ENCODE data around the gene CD19. TPM values are rescaled to one million over a fixed set of nuclear protein-coding genes. Genes with fewer than 3 reads are reported as not detected.

Gene CD19
- total RNA-seq, 1 donor from 2014 or later = not detected

DNA sequence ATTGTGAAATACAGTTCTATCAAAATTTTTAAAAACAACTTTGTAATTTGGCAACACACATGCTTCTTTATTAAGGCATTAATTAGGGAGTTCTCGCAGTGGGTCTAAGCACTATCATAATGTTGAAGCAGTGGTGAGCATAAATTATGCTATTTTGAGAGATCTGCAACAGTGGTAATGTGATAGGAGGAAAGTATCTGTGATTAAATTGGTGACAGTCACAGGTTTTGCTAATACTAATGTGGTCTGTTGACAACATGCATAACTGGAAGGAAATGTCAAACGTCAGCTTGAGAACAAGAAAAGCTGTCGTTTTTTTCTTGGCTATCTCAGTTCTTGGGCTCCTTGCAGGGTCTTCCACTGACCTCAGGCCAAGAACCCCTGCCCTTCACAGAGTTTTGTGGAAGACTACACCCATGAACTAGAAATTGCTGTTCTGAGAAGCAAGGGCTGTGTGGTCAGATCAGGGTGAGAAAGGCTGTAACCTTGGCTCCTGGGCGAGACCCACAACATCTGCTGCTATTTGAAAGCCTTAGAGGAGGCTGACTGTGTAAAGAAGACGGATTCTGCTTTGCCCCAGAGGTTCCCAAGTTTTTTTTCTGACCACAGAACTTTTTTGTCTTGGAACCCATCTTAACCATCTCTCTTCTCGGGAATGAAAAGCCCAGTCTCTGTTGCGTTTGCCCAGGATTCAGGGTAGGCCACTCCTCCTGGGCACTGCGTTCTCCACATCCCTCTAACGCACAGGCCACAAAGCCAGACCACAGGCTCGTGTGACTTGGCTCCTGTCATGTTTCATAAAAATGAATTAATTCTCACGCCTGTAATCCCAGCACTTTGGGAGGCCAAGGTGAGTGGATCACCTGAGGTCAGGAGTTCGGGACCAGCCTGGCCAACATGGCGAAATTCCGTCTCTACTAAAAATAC, 39.5 kb upstream of the CD19 start:
- TF ChIP-seq, protein P1, sequence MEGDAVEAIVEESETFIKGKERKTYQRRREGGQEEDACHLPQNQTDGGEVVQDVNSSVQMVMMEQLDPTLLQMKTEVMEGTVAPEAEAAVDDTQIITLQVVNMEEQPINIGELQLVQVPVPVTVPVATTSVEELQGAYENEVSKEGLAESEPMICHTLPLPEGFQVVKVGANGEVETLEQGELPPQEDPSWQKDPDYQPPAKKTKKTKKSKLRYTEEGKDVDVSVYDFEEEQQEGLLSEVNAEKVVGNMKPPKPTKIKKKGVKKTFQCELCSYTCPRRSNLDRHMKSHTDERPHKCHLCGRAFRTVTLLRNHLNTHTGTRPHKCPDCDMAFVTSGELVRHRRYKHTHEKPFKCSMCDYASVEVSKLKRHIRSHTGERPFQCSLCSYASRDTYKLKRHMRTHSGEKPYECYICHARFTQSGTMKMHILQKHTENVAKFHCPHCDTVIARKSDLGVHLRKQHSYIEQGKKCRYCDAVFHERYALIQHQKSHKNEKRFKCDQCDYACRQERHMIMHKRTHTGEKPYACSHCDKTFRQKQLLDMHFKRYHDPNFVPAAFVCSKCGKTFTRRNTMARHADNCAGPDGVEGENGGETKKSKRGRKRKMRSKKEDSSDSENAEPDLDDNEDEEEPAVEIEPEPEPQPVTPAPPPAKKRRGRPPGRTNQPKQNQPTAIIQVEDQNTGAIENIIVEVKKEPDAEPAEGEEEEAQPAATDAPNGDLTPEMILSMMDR (IDR thresholded peaks at IDR 0.05; ENCODE audit: unreplicated experiment) = no peak
- H3K36me3 Mint-ChIP-seq (ENCODE audit: low read depth, unreplicated experiment) = no peaks in the 10 kb centered on the region
- peaks cover 3% of the 10 kb centered on the region for H3K27me3 Mint-ChIP-seq (ENCODE audit: unreplicated experiment)
- no peak for DNase-seq (ENCODE audit: low spot score)
- no peaks in the 10 kb centered on the region for H3K4me1 Mint-ChIP-seq (ENCODE audit: unreplicated experiment)
- no peaks in the 10 kb centered on the region for H3K9me3 Mint-ChIP-seq (ENCODE audit: unreplicated experiment)
- H3K27ac Mint-ChIP-seq (ENCODE audit: unreplicated experiment) = no peak overlapping the region
- no peak overlapping the region for H3K4me3 Mint-ChIP-seq (ENCODE audit: unreplicated experiment)

DNA sequence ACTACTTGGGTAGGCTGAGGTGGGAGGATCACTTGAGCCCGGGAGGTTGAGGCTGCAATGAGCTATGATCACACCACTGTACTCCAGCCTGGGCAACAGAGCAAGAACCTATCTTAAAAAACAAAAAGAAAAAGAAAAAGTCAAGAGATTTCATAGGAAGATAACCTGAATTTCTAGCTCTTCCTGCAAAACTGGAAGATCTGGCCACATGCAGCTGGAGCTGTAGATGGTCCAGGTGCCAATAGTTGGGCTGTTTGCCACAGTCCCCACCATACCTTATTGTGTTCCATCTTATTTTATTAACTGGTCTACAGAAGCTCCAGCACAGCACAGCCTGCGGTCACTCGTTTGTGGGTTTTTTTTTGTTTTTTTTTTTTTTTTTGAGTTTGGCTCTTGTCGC, 38.5 kb upstream of the CD19 start:
- no peak for DNase-seq (ENCODE audit: low spot score)
- Mint-ChIP-seq H3K27me3 (ENCODE audit: unreplicated experiment) (peaks cover 2% of the 10 kb centered on the region), H3K27ac (ENCODE audit: unreplicated experiment) (no peak overlapping the region), H3K9me3 (ENCODE audit: unreplicated experiment) (no peaks in the 10 kb centered on the region), H3K4me1 (ENCODE audit: unreplicated experiment) (no peaks in the 10 kb centered on the region), H3K4me3 (ENCODE audit: unreplicated experiment) (no peak overlapping the region), H3K36me3 (ENCODE audit: low read depth, unreplicated experiment) (no peaks in the 10 kb centered on the region)
- TF ChIP-seq, protein P1 (IDR thresholded peaks at IDR 0.05; ENCODE audit: unreplicated experiment) = no peak

DNA sequence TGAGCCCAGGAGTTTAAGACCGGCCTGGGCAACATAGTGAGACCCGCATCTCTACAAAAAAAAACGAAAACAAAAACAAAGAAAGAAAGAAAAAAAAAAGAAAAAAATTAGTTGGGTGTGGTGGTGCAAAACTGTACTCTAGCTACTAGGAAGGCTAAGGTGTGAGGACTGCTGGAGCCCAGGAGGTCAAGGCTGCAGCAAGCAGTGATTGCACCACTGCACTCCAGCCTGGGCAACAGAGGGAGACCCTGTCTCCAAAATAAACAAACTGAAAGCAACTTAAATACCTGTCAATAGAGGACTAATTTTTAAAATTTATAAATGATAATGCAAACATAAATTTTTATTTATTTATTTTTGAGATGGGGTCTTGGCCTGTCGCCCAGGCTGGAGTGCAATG, 36.2 kb upstream of the CD19 start:
- Mint-ChIP-seq H3K27ac (ENCODE audit: unreplicated experiment) (no peak overlapping the region), H3K36me3 (ENCODE audit: low read depth, unreplicated experiment) (no peaks in the 10 kb centered on the region), H3K9me3 (ENCODE audit: unreplicated experiment) (no peaks in the 10 kb centered on the region), H3K27me3 (ENCODE audit: unreplicated experiment) (peaks cover 1% of the 10 kb centered on the region), H3K4me3 (ENCODE audit: unreplicated experiment) (no peak overlapping the region), H3K4me1 (ENCODE audit: unreplicated experiment) (no peaks in the 10 kb centered on the region)
- DNase-seq (ENCODE audit: low spot score) = no peak
- TF ChIP-seq, protein P1 (IDR thresholded peaks at IDR 0.05; ENCODE audit: unreplicated experiment) = no peak

DNA sequence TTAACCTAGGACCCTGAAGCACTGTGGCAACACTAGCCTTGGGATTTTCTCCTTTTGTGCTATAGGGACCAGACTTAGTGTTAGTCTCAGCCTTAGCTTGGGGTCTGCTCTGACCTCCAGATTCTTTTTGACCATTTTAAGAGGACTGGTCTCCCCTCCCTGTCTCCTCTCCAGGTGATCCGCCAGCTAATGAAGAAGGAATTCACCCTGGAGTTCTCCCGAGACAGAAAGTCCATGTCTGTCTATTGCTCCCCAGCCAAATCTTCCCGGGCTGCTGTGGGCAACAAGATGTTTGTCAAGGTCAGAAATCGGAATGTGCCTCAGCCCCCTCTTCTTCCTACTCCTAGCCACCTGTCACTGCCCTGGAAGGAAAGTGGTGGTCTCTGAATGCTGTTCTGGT, 33.9 kb upstream of the CD19 start:
- DNase-seq (ENCODE audit: low spot score) = no peak
- Mint-ChIP-seq H3K36me3 (ENCODE audit: low read depth, unreplicated experiment) (no peaks in the 10 kb centered on the region), H3K4me3 (ENCODE audit: unreplicated experiment) (no peak overlapping the region), H3K4me1 (ENCODE audit: unreplicated experiment) (no peaks in the 10 kb centered on the region), H3K9me3 (ENCODE audit: unreplicated experiment) (no peaks in the 10 kb centered on the region), H3K27me3 (ENCODE audit: unreplicated experiment) (peaks cover 1% of the 10 kb centered on the region), H3K27ac (ENCODE audit: unreplicated experiment) (no peak overlapping the region)
- TF ChIP-seq, protein P1 (IDR thresholded peaks at IDR 0.05; ENCODE audit: unreplicated experiment) = no peak

DNA sequence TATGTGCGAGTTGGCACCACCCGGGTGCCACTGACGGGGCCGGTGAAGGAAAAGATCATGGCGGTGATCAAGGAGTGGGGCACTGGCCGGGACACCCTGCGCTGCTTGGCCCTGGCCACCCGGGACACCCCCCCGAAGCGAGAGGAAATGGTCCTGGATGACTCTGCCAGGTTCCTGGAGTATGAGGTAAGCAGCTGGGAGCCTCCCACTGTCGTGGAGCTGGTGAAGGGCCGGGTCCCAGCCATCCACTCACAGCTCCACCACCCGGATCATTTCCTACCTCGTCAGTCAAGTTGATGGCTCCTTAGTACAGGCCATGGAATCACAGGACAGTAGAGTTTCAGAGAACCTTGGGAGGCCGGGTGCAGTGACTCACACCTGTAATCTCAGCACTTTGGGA, 33.5 kb upstream of the CD19 start:
- H3K4me3 Mint-ChIP-seq (ENCODE audit: unreplicated experiment) = no peak overlapping the region
- H3K9me3 Mint-ChIP-seq (ENCODE audit: unreplicated experiment) = no peaks in the 10 kb centered on the region
- no peak for DNase-seq (ENCODE audit: low spot score)
- no peaks in the 10 kb centered on the region for H3K4me1 Mint-ChIP-seq (ENCODE audit: unreplicated experiment)
- TF ChIP-seq, protein P1 (IDR thresholded peaks at IDR 0.05; ENCODE audit: unreplicated experiment) = no peak
- no peak overlapping the region for H3K27ac Mint-ChIP-seq (ENCODE audit: unreplicated experiment)
- no peaks in the 10 kb centered on the region for H3K36me3 Mint-ChIP-seq (ENCODE audit: low read depth, unreplicated experiment)
- H3K27me3 Mint-ChIP-seq (ENCODE audit: unreplicated experiment) = peaks cover 2% of the 10 kb centered on the region
